Esophagus muscularis mucosa (tissue), 4 donors: ENCODE measurements around the gene PRH1. TPM values are rescaled to one million over a fixed set of nuclear protein-coding genes. Genes with fewer than 3 reads are reported as not detected.

Experiments
- DNase-seq: peaks from one replicate; pipeline ENCODE4 v3.0.0-alpha.2; 2017; ENCODE audit errors: extremely low spot score
- H3K27ac ChIP-seq, 4 donors: fragments of 200-600 bp; sonication (generic); replicated peaks in 1 of 4; 1 replicate in 3 of 4; 2 replicates in 1 of 4; pipeline ENCODE4 v1.5.1; 2016 to 2019; ENCODE audit warnings: mild to moderate bottlenecking in 1 of 4
- H3K27me3 ChIP-seq, 4 donors: fragments of 200-600 bp; sonication (generic); one replicate each; pipeline versions ENCODE4 v1.5.1 to v1.6.0; 2016 to 2019
- H3K36me3 ChIP-seq, 4 donors: fragments of 200-600 bp; sonication (generic); one replicate each; pipeline ENCODE4 v1.5.1; 2016 to 2019
- H3K4me1 ChIP-seq, 4 donors: fragments of 200-600 bp; sonication (generic); one replicate each; pipeline ENCODE4 v1.5.1; 2016 to 2019
- H3K4me3 ChIP-seq, 4 donors: fragments of 200-600 bp; sonication (generic); 1 replicate in 2 of 4; 2 replicates in 2 of 4; pipeline ENCODE4 v1.5.1; 2016 to 2019; ENCODE audit warnings: mild to moderate bottlenecking in 4 of 4, moderate library complexity in 1 of 4
- H3K9me3 ChIP-seq, 4 donors: fragments of 200-600 bp; sonication (generic); 1 replicate in 3 of 4; 2 replicates in 1 of 4; pipeline ENCODE4 v1.5.1; 2016 to 2019
- EP300 ChIP-seq: sonication (generic); formaldehyde crosslinking; IDR thresholded peaks from one replicate; pipeline ENCODE4 v1.6.1; 2017; ENCODE audit warnings: antibody characterized with exemption
- POLR2A ChIP-seq: fragments of 450-650 bp; IDR thresholded peaks from one replicate; pipeline ENCODE4 v1.6.1; 2017; ENCODE audit warnings: antibody characterized with exemption, moderate library complexity, mild to moderate bottlenecking, low read depth
- POLR2AphosphoS5 ChIP-seq, 2 donors: sonication (generic); formaldehyde crosslinking; IDR thresholded peaks; one replicate each; pipeline ENCODE4 v1.6.1; 2017; ENCODE audit warnings: antibody characterized with exemption in 2 of 2
- WGBS: methylation state at CpG from one replicate; pipeline ENCODE4 v1.1.5; 2018; 5-methylcytosine and 5-hydroxymethylcytosine counted together
- intact Hi-C: fragments of 100-400 bp; cut with DNase I; formaldehyde crosslinking; loops from one replicate; pipeline ENCODE4 v1.15.1; 2023
- total RNA-seq, 4 donors: library from RNA; depleted of rRNA; stranded (reverse); fragments of >200 nt; gene quantifications; one replicate each; pipeline versions ENCODE4 v1.1.0 to v1.2.1, GENCODE V29; 2016
- TF ChIP-seq, protein P1 (sequence below), 3 experiments: fragments of 200-600 bp in 2 of 3; fragments of 450-650 bp in 1 of 3; sonication (generic) in 2 of 3; IDR thresholded peaks; one replicate each; pipeline ENCODE4 v1.5.1; 2017 to 2019; ENCODE audit warnings: antibody characterized with exemption in 3 of 3, mild to moderate bottlenecking in 2 of 3, moderate library complexity in 1 of 3

The PRH1 gene
- 10 to 100 TPM; 11.0 to 17.0 (median 12.6) TPM for total RNA-seq

GRCh38 chr12:10884086-10884725, at the start of gene PRH1:
PRH1 (minus strand) TSS chr12:10884255; CDS start chr12:10884217, 38 bp downstream.
- H3K27me3 ChIP-seq, result no peaks in the 10 kb centered on the region
- WGBS, result 93% methylated on average over 6 of the region's 6 CpGs

GRCh38 chr12:10928746-10929286, 44.8 kb upstream of the PRH1 start, which contains the start of gene PRH2:
PRH2 (plus strand) TSS chr12:10929236; CDS start chr12:10929274, 38 bp downstream.
- WGBS, result 98% methylated on average over 5 of the region's 5 CpGs
- Histone ChIP-seq H3K9me3 (no peaks in the 10 kb centered on the region), H3K4me3 (no peak within 1 kb of the TSS), H3K27me3 (no peaks in the 10 kb centered on the region), H3K36me3 (no peaks in the 10 kb centered on the region), H3K27ac (no peak within 1 kb of the TSS), H3K4me1 (no peaks in the 10 kb centered on the region)
- TF ChIP-seq POLR2AphosphoS5 (IDR thresholded peaks at IDR 0.05) (no peak), POLR2A (no peak), EP300 (no peak)
- TF ChIP-seq, protein P1, sequence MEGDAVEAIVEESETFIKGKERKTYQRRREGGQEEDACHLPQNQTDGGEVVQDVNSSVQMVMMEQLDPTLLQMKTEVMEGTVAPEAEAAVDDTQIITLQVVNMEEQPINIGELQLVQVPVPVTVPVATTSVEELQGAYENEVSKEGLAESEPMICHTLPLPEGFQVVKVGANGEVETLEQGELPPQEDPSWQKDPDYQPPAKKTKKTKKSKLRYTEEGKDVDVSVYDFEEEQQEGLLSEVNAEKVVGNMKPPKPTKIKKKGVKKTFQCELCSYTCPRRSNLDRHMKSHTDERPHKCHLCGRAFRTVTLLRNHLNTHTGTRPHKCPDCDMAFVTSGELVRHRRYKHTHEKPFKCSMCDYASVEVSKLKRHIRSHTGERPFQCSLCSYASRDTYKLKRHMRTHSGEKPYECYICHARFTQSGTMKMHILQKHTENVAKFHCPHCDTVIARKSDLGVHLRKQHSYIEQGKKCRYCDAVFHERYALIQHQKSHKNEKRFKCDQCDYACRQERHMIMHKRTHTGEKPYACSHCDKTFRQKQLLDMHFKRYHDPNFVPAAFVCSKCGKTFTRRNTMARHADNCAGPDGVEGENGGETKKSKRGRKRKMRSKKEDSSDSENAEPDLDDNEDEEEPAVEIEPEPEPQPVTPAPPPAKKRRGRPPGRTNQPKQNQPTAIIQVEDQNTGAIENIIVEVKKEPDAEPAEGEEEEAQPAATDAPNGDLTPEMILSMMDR (IDR thresholded peaks at IDR 0.05), result no peak
- no peak for DNase-seq
- intact Hi-C loops, result no loop called here

More at GRCh38 chr12:10884086-10884725, at the start of gene PRH1:
- TF ChIP-seq POLR2AphosphoS5 (IDR thresholded peaks at IDR 0.05), result no peak
- no peak for TF ChIP-seq EP300
- TF ChIP-seq, protein P1 (IDR thresholded peaks at IDR 0.05), result no peak
- no peak for TF ChIP-seq POLR2A
- no peaks in the 10 kb centered on the region for H3K4me1 ChIP-seq
- DNase-seq, result no peak
- intact Hi-C loops, result no loop called here
- H3K4me3 ChIP-seq, result no peak within 1 kb of the TSS
- no peaks in the 10 kb centered on the region for H3K9me3 ChIP-seq
- H3K27ac ChIP-seq, result no peak within 1 kb of the TSS
- peaks cover 0 to 19% (median 0%) of the 10 kb centered on the region in 4 donors for H3K36me3 ChIP-seq

- no peaks in the 10 kb centered on the region for H3K36me3 ChIP-seq
- no peaks in the 10 kb centered on the region for H3K27me3 ChIP-seq
- H3K4me3 ChIP-seq, result no peak overlapping the region
- no peak for DNase-seq
- WGBS, result 92% methylated on average over 5 of the region's 5 CpGs
- TF ChIP-seq POLR2AphosphoS5 (IDR thresholded peaks at IDR 0.05) (no peak), POLR2A (no peak), EP300 (no peak)
- TF ChIP-seq, protein P1 (IDR thresholded peaks at IDR 0.05), result no peak
- H3K4me1 ChIP-seq, result no peaks in the 10 kb centered on the region
- intact Hi-C loops, result no loop called here
- H3K27ac ChIP-seq, result no peak overlapping the region
- no peaks in the 10 kb centered on the region for H3K9me3 ChIP-seq
Measured at GRCh38 chr12:10926269-10926668, 42.2 kb upstream of the PRH1 start.

DNA sequence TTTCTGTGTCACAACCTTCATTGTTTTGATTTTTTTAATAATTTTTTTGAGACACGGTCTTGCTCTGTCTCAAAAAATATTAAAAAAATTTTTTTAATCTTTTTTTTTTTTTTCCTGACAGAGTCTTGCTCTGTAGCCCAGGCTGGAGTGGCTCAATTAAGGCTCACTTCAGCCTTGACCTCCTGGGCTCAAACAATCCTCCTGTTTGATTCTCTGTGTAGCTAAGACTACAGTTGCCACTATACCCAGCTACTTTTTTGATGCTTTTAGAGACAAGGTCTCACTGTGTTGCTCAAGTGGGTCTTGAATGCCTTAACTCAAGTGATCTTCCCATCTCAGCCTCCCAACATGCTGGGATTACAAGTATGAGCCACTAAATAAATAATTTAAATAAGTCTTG, 35.8 kb upstream of the PRH1 start:
- Histone ChIP-seq H3K36me3 (no peaks in the 10 kb centered on the region), H3K27me3 (no peaks in the 10 kb centered on the region), H3K27ac (no peak overlapping the region), H3K4me1 (no peaks in the 10 kb centered on the region), H3K4me3 (no peak overlapping the region), H3K9me3 (no peaks in the 10 kb centered on the region)
- intact Hi-C loops, result no loop called here
- no peak for DNase-seq
- no peak for TF ChIP-seq EP300
- no peak for TF ChIP-seq POLR2A
- no peak for TF ChIP-seq POLR2AphosphoS5 (IDR thresholded peaks at IDR 0.05)
- WGBS, result 81% methylated on average over 1 of the region's 1 CpG

GRCh38 chr12:10910380-10910779, 26.3 kb upstream of the PRH1 start:
- no peak overlapping the region for H3K4me3 ChIP-seq
- no peak for DNase-seq
- H3K9me3 ChIP-seq, result peaks cover 0 to 9% (median 2%) of the 10 kb centered on the region in 4 donors
- no peaks in the 10 kb centered on the region for H3K36me3 ChIP-seq
- intact Hi-C loops, result no loop called here
- TF ChIP-seq, protein P1 (IDR thresholded peaks at IDR 0.05), result no peak
- TF ChIP-seq POLR2AphosphoS5 (IDR thresholded peaks at IDR 0.05), result no peak
- no peak for TF ChIP-seq EP300
- TF ChIP-seq POLR2A, result no peak
- no peaks in the 10 kb centered on the region for H3K4me1 ChIP-seq
- H3K27me3 ChIP-seq, result no peaks in the 10 kb centered on the region
- no peak overlapping the region for H3K27ac ChIP-seq
- WGBS, result 82% methylated on average over 8 of the region's 8 CpGs
